Activated naive CD4-positive, alpha-beta T cell (primary cell): ENCODE data around the gene MIAT.

ENCODE experiments used
- DNase-seq, 4 experiments: peaks; one replicate each; lab custom pipeline; 2025; lab: John Stamatoyannopoulos, UW

MIAT gene

GRCh38 chr22:26632422-26633155 is 24.8 kb upstream of the MIAT start:
- no peak for DNase-seq

GRCh38 chr22:26634189-26634588 is 23.2 kb upstream of the MIAT start:
- no peak for DNase-seq

- no peak for DNase-seq
These were observed 22.3 kb upstream of the MIAT start for GRCh38 chr22:26635117-26635516.

- DNase-seq: no peak
These were observed 21.1 kb upstream of the MIAT start for GRCh38 chr22:26636296-26636695.

GRCh38 chr22:26642465-26643417 is 14.6 kb upstream of the MIAT start:
- DNase-seq: peak; percentile 14 to 41 (median 32)

GRCh38 chr22:26643418-26644100 is 13.8 kb upstream of the MIAT start:
- no peak for DNase-seq

GRCh38 chr22:26646158-26646557 is 11.2 kb upstream of the MIAT start:
- DNase-seq: no peak

GRCh38 chr22:26648011-26648497 is 9.3 kb upstream of the MIAT start:
- peak in 2 of 4 experiments; percentile 3 to 37 for DNase-seq

- DNase-seq: no peak
These were observed 8.6 kb upstream of the MIAT start for GRCh38 chr22:26648528-26649388.

- no peak for DNase-seq
These were observed 6.5 kb upstream of the MIAT start for GRCh38 chr22:26650722-26651421.

- DNase-seq: no peak
These were observed 5.6 kb upstream of the MIAT start for GRCh38 chr22:26651815-26652214.

GRCh38 chr22:26658161-26658560 is 773 bp downstream of the MIAT start:
- no peak for DNase-seq

- DNase-seq: peak in 3 of 4 experiments; percentile 14 to 63 (median 60)
These were observed 1.5 kb downstream of the MIAT start for GRCh38 chr22:26658671-26659478.

GRCh38 chr22:26660356-26660755 is 3.0 kb downstream of the MIAT start:
- DNase-seq: no peak

- DNase-seq: no peak
These were observed 3.7 kb downstream of the MIAT start for GRCh38 chr22:26660961-26661578.

GRCh38 chr22:26662160-26662559 is 4.8 kb downstream of the MIAT start:
- DNase-seq: no peak

GRCh38 chr22:26663374-26663923 is 6.1 kb downstream of the MIAT start:
- DNase-seq: no peak

GRCh38 chr22:26665813-26666231 is 8.4 kb downstream of the MIAT start:
- no peak for DNase-seq

GRCh38 chr22:26667140-26667539 is 9.8 kb downstream of the MIAT start:
- no peak for DNase-seq
